ENCODE data around the gene GPR61.

Gene GPR61

DNA sequence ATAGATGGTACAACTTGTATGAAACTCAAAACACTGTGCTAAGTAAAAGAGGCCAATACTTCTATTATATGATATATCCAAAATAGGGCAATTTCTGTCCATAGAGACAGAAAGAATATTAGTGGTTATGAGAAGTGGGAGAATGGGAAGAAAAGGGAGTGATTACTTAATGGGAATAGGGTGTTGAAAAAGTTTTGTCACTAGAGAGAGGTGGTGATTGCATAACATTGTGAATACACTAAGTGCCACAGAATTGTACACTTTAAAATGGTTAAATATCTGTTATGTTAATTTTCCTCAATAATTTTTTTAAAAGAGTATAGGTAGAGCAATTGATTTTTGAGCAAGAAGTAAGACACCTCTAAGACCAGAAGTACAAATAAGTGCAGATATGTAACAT lies 50.0 kb downstream of the GPR61 start:
- TF ChIP-seq, protein P1, sequence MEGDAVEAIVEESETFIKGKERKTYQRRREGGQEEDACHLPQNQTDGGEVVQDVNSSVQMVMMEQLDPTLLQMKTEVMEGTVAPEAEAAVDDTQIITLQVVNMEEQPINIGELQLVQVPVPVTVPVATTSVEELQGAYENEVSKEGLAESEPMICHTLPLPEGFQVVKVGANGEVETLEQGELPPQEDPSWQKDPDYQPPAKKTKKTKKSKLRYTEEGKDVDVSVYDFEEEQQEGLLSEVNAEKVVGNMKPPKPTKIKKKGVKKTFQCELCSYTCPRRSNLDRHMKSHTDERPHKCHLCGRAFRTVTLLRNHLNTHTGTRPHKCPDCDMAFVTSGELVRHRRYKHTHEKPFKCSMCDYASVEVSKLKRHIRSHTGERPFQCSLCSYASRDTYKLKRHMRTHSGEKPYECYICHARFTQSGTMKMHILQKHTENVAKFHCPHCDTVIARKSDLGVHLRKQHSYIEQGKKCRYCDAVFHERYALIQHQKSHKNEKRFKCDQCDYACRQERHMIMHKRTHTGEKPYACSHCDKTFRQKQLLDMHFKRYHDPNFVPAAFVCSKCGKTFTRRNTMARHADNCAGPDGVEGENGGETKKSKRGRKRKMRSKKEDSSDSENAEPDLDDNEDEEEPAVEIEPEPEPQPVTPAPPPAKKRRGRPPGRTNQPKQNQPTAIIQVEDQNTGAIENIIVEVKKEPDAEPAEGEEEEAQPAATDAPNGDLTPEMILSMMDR (IDR thresholded peaks at IDR 0.05; ENCODE audit: low read depth, low read length), result no peak
- no peak overlapping the region for H3K4me3 ChIP-seq (ENCODE audit: low read depth, low read length)

DNA sequence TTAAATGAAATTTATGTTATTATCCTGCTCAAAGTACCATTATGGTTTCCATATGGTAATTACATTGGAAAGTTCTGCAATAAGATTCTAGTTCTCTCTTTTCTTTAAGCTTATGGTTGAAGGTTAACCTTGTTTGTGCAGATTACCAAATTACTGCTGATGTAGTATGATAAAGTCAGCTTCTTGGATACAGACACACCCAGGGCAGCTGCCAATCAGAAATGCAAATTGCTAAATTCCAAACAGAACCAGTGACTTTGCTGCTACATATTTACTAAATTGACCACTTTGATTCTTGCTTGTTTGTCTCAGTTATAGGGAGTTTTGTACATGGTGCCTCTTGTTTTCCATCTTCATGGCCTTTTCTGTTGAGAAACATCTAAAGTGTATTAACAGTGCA lies 53.2 kb downstream of the GPR61 start:
- no peak overlapping the region for H3K4me3 ChIP-seq (ENCODE audit: low read depth, low read length)
- TF ChIP-seq, protein P1 (IDR thresholded peaks at IDR 0.05; ENCODE audit: low read depth, low read length), result no peak

DNA sequence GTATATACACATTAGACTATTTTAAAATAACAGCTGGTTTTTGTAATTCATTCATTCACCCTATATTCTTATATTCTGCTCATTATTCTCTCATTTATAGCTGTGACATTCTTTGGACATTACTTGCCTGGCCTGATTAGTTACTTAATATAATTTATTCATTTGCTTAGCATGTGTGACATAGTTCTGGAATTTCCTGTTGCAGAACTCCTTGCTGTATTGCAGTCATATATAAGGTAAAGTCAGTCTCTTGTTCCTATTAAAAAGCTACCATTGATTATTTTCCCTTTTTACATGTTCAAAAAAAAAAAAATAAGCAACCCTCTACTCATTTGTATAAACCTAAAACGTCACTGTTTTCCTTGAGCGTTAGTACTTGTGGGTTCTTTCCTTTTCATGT lies 55.9 kb downstream of the GPR61 start:
- TF ChIP-seq, protein P1 (IDR thresholded peaks at IDR 0.05; ENCODE audit: low read depth, low read length), result no peak
- no peak overlapping the region for H3K4me3 ChIP-seq (ENCODE audit: low read depth, low read length)
